NCI-H82 treated with DMSO at 0.1 percent for 48 hours (cell line): ENCODE measurements around the gene ACR.

ENCODE experiments used
- DNase-seq: peaks from one replicate; lab custom pipeline; 2025; ENCODE audit not compliant: unreplicated experiment; lab: John Stamatoyannopoulos, UW

The ACR gene

GRCh38 chr22:50702821-50703725, 34.9 kb upstream of the ACR start:
- no peak for DNase-seq

GRCh38 chr22:50703726-50704509, 34.1 kb upstream of the ACR start:
- DNase-seq: no peak

- no peak for DNase-seq
These were observed 33.3 kb upstream of the ACR start for GRCh38 chr22:50704510-50705218.

GRCh38 chr22:50705219-50705691, 32.7 kb upstream of the ACR start:
- no peak for DNase-seq

GRCh38 chr22:50705851-50706351, 32.1 kb upstream of the ACR start:
- no peak for DNase-seq

GRCh38 chr22:50706481-50707125, 31.4 kb upstream of the ACR start:
- DNase-seq: no peak

- no peak for DNase-seq
These were observed 29.5 kb upstream of the ACR start for GRCh38 chr22:50708474-50708873.

GRCh38 chr22:50708996-50709395, 29.0 kb upstream of the ACR start:
- DNase-seq: no peak

GRCh38 chr22:50710221-50710620, 27.8 kb upstream of the ACR start:
- DNase-seq: no peak

- DNase-seq: no peak
These were observed 27.1 kb upstream of the ACR start for GRCh38 chr22:50710886-50711285.

- DNase-seq: no peak
These were observed 26.3 kb upstream of the ACR start for GRCh38 chr22:50711446-50712340.

- no peak for DNase-seq
These were observed 25.5 kb upstream of the ACR start for GRCh38 chr22:50712341-50713007.

GRCh38 chr22:50713008-50713385, 25.0 kb upstream of the ACR start:
- no peak for DNase-seq

GRCh38 chr22:50713571-50714056, 24.4 kb upstream of the ACR start:
- DNase-seq: no peak

GRCh38 chr22:50714150-50714549, 23.9 kb upstream of the ACR start:
- DNase-seq: no peak

GRCh38 chr22:50714631-50715179, 23.3 kb upstream of the ACR start:
- no peak for DNase-seq

- no peak for DNase-seq
These were observed 22.8 kb upstream of the ACR start for GRCh38 chr22:50715250-50715649.

- no peak for DNase-seq
These were observed 22.2 kb upstream of the ACR start for GRCh38 chr22:50715776-50716175.
